Lung (tissue), 16 donors: ENCODE data around the gene PCMTD2. TPM values are rescaled to one million over a fixed set of nuclear protein-coding genes. Genes with fewer than 3 reads are reported as not detected.

Experiments
- ATAC-seq: fragments of 200-7000 bp; cut with Tn5 transposase; one replicate; pipeline ENCODE4 v1.9.1; 2020; ENCODE audit warnings: moderate number of reproducible peaks; ENCODE audit not compliant: insufficient read depth, low FRiP score
- DNase-seq, 3 donors: peaks; one replicate each; pipeline ENCODE4 v3.0.0-alpha.2; 2013 to 2017
- H3K27ac ChIP-seq, 2 donors: one replicate each; pipeline ENCODE4 v1.5.1; 2013; ENCODE audit warnings: mild to moderate bottlenecking in 2 of 2, moderate library complexity in 2 of 2, control low read depth in 1 of 2, inconsistent platforms in 1 of 2, low read depth in 1 of 2, low read length in 1 of 2
- H3K27me3 ChIP-seq, 3 donors: one replicate each; pipeline ENCODE4 v1.5.1; 2013; ENCODE audit warnings: low read length in 2 of 3; ENCODE audit not compliant: control insufficient read depth in 3 of 3, insufficient read depth in 3 of 3
- H3K36me3 ChIP-seq, 4 donors: one replicate each; pipeline ENCODE4 v1.5.1; 2013; ENCODE audit warnings: low read length in 4 of 4, mild to moderate bottlenecking in 1 of 4, moderate library complexity in 1 of 4; ENCODE audit not compliant: control insufficient read depth in 4 of 4, insufficient read depth in 4 of 4
- H3K4me1 ChIP-seq, 5 donors: one replicate each; pipeline ENCODE4 v1.5.1; 2013; ENCODE audit warnings: low read length in 5 of 5, mild to moderate bottlenecking in 2 of 5, moderate library complexity in 1 of 5; ENCODE audit not compliant: control insufficient read depth in 5 of 5, insufficient read depth in 5 of 5
- H3K4me3 ChIP-seq: one replicate; pipeline ENCODE4 v1.5.1; 2013; ENCODE audit warnings: mild to moderate bottlenecking, control low read depth, moderate library complexity
- H3K9ac ChIP-seq, 2 donors: one replicate each; pipeline ENCODE4 v1.5.1; 2013; ENCODE audit warnings: low read length in 2 of 2, control low read depth in 1 of 2; ENCODE audit not compliant: insufficient read depth in 1 of 2
- H3K9me3 ChIP-seq, 4 donors: one replicate each; pipeline ENCODE4 v1.5.1; 2013; ENCODE audit warnings: low read length in 3 of 4, mild to moderate bottlenecking in 1 of 4, moderate library complexity in 1 of 4; ENCODE audit not compliant: control insufficient read depth in 4 of 4, insufficient read depth in 3 of 4
- WGBS, 2 donors: extraction: QIAGEN DNeasy Blood & Tissue Kit; methylation state at CpG; one replicate each; pipeline ENCODE4 v1.1.7; 2013; 5-methylcytosine and 5-hydroxymethylcytosine counted together
- long read RNA-seq, 5 donors: transcript quantifications; one replicate each; lab custom pipeline, GENCODE V29; 2026
- polyA plus RNA-seq, 2 donors: library from polyadenylated mRNA; stranded (reverse); fragments of 200-250 nt; gene quantifications; one replicate each; pipeline ENCODE4 v1.2.1, GENCODE V29; 2013
- total RNA-seq, 2 donors: library from RNA; depleted of rRNA in 1 of 2; stranded (reverse); fragments of >200 nt in 1 of 2; gene quantifications; one replicate each; pipeline ENCODE4 v1.2.1, GENCODE V29; 2014 to 2021
- TF ChIP-seq, protein P1 (sequence below): IDR thresholded peaks from 2 replicates; pipeline ENCODE4 v1.5.1; 2012; ENCODE audit warnings: mild to moderate bottlenecking; ENCODE audit errors: control extremely low read depth, extremely low read depth
- donor health status: control.
- donor health status: control.
- donor health status: Bipolar disorder and iron deficiency.
- donor health status: healthy.
- donor health status: DM: yes; HTN: yes; CAD: no.

PCMTD2 gene
- 100 to 1,000 TPM in 1 of 2 donors, 10 to 100 TPM in 1; 27.5 to 123 TPM for total RNA-seq
- polyA plus RNA-seq, result 10 to 100 TPM; 16.5 to 22.9 TPM
- long read RNA-seq, donor 1, transcript PCMTD2-203 (6 exons, 3,843 nt), result major isoform, 14 of 151 reads
- long read RNA-seq, donor 1, partial matches to known transcripts, result 136 of 151 reads
- long read RNA-seq, donor 1, other reads (novel, unspliced or antisense), result 0 of 151 reads
- long read RNA-seq, donor 2, partial matches to known transcripts, result 0 of 3 reads
- long read RNA-seq, donor 2, other reads (novel, unspliced or antisense), result 0 of 3 reads
- long read RNA-seq, donor 3, transcript PCMTD2-203 (6 exons, 3,843 nt), result major isoform, 7 of 8 reads
- long read RNA-seq, donor 3, partial matches to known transcripts, result 0 of 8 reads
- long read RNA-seq, donor 3, other reads (novel, unspliced or antisense), result 0 of 8 reads
- long read RNA-seq, donor 4, partial matches to known transcripts, result 0 of 3 reads
- long read RNA-seq, donor 4, other reads (novel, unspliced or antisense), result 0 of 3 reads
- long read RNA-seq, donor 5, transcript PCMTD2-203 (6 exons, 3,843 nt), result major isoform, 20 of 94 reads
- long read RNA-seq, donor 5, partial matches to known transcripts, result 71 of 94 reads
- long read RNA-seq, donor 5, other reads (novel, unspliced or antisense), result 0 of 94 reads

DNA sequence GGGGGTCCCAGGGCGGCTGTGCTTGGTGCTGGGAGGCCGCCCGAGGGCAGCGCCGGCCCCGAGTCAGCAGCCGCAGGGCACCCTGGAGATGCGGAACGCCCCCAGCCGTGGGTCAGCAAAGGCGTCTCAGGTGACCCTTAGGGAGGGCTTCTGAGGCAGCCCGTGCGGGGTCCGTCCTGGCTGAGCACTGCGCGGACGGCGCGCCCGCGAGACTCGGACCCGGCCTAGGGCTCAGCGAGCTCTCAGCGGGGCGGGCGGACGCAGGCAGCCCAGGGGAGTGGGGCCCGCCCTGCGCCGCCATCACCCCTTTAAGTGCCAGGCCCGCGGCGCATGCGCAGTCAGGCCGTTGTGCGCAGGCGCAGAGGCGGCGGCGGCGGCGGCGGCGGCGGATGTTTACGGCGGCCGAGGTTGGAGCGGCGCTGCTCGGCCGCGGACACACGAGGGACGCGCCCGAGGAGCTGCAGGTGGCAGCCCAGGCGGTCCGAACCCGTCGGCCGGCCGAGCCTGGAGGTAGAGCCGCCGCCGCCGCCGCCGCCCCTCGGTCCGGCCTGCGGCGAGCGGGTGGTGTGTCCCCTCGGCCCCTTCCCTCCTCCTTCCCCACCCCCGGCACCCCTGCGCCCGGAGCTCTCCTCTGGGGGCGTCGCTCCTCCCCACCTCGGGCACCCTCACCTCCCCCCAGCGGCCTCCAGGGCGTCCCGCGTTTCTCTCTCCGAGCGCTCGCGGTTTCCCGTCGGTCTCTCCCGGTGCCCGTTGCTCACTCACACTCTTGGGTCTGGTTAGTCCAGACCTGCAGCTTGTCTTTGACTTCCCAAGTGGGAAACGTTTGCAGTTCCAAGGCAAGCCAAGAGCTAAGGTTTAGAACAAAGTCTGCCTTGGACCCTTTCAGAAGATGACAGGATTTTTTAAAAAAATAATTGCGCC lies at the start of gene PCMTD2:
PCMTD2 (plus strand) TSS at position 388 of the 921 bp plus-strand sequence. CDS start 4,218 bp downstream, outside the sequence.
- DNase-seq (peak; percentile 91), ATAC-seq (peak; percentile 92)
- Histone ChIP-seq H3K27me3 (peaks cover 0 to 11% (median 6%) of the 10 kb centered on the region in 3 donors), H3K4me3 (peak within 1 kb of the TSS; percentile 86), H3K36me3 (peaks cover 0 to 3% (median 0%) of the 10 kb centered on the region in 4 donors), H3K4me1 (peaks cover 0 to 29% (median 17%) of the 10 kb centered on the region in 5 donors), H3K27ac (peak within 1 kb of the TSS; percentile 89 to 94), H3K9me3 (no peaks in the 10 kb centered on the region), H3K9ac (peak within 1 kb of the TSS; percentile 56 to 65)
- TF ChIP-seq, protein P1, sequence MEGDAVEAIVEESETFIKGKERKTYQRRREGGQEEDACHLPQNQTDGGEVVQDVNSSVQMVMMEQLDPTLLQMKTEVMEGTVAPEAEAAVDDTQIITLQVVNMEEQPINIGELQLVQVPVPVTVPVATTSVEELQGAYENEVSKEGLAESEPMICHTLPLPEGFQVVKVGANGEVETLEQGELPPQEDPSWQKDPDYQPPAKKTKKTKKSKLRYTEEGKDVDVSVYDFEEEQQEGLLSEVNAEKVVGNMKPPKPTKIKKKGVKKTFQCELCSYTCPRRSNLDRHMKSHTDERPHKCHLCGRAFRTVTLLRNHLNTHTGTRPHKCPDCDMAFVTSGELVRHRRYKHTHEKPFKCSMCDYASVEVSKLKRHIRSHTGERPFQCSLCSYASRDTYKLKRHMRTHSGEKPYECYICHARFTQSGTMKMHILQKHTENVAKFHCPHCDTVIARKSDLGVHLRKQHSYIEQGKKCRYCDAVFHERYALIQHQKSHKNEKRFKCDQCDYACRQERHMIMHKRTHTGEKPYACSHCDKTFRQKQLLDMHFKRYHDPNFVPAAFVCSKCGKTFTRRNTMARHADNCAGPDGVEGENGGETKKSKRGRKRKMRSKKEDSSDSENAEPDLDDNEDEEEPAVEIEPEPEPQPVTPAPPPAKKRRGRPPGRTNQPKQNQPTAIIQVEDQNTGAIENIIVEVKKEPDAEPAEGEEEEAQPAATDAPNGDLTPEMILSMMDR, result no peak
- WGBS, 2 donors, result 0% methylated on average over 67 to 96 of the region's 96 CpGs

DNA sequence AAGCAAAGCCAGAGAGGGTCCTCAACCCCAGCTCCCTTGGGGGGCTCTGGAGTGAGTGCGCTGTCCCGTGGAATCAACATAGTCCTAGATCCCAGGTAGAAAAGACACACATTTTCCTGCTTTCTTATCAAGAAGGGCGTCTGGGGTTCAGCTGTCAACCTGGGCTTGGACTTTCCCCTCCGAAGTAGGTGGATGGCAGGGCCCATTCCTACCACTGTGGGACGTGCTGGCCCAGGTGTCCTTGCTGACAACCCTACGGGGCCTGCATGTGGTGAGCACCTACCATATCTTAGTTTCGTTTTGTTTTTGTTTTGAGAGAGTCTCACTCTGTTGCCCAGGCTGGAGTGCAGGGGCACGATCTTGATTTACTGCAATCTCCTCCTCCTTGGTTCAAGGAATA lies 48.9 kb upstream of the PCMTD2 start:
- Histone ChIP-seq H3K9ac (no peak overlapping the region), H3K4me3 (no peak overlapping the region), H3K4me1 (peaks cover 0 to 5% (median under 1%) of the 10 kb centered on the region in 5 donors), H3K36me3 (no peaks in the 10 kb centered on the region), H3K27ac (no peak overlapping the region), H3K9me3 (no peaks in the 10 kb centered on the region), H3K27me3 (no peaks in the 10 kb centered on the region)
- TF ChIP-seq, protein P1, result no peak
- ATAC-seq (no peak), DNase-seq (no peak)
- 91 to 93% methylated on average over 8 of the region's 8 CpGs for WGBS, 2 donors

DNA sequence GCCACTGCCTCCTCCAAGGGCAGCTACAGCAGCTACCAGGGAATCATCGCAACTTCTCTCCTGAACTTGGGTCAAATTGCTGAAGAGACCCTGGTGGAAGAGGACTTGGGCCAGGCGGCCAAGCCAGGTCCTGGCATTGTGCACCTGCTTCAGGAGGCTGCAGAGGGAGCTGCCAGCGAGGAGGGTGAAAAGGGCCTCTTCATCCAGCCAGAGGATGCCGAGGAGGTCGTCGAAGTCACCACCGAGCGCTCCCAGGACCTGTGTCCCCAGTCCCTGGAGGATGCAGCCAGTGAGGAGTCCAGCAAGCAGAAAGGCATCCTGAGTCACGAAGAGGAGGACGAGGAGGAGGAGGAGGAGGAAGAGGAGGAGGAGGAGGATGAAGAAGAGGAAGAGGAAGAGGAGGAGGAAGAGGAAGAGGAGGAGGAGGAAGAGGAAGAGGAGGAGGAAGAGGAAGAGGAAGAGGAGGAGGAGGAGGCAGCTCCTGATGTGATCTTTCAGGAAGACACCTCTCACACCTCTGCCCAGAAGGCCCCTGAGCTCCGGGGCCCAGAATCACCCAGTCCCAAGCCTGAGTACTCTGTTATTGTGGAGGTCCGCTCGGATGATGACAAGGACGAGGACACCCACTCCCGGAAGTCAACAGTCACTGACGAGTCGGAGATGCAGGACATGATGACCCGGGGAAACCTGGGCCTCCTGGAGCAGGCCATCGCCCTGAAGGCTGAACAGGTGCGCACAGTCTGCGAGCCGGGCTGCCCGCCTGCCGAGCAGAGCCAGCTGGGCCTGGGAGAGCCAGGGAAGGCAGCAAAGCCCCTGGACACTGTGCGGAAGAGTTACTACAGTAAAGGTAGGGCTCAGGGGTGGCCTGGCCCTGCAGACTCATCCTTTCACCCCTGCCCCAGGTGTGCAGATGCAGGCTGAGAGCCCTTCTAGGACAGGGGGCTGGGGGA lies 47.6 kb upstream of the PCMTD2 start:
- 87 to 93% methylated on average over 25 of the region's 25 CpGs for WGBS, 2 donors
- no peaks in the 10 kb centered on the region for H3K9me3 ChIP-seq
- no peak overlapping the region for H3K27ac ChIP-seq
- H3K9ac ChIP-seq, result no peak overlapping the region
- no peaks in the 10 kb centered on the region for H3K36me3 ChIP-seq
- peaks cover 0 to 12% (median 6%) of the 10 kb centered on the region in 5 donors for H3K4me1 ChIP-seq
- ATAC-seq, result no peak
- no peaks in the 10 kb centered on the region for H3K27me3 ChIP-seq
- no peak for DNase-seq
- H3K4me3 ChIP-seq, result no peak overlapping the region
- TF ChIP-seq, protein P1, result no peak
